Caco-2 (cell line): Measurements from ENCODE around the gene ANKRD49. TPM values are rescaled to one million over a fixed set of nuclear protein-coding genes. Genes with fewer than 3 reads are reported as not detected.

ENCODE experiments used
- BruUV-seq: library from RNA; stranded (reverse); fragments of 400-500 nt; replicated peaks from 2 replicates; lab custom pipeline; 2021; lab: Mats Ljungman, UMichigan
- CTCF ChIA-PET: fragments of 300-600 bp; sonication (Branson Sonifier 250); formaldehyde crosslinking; loops from one replicate; lab custom pipeline; 2022; ENCODE audit warnings: antibody characterized with exemption; lab: Charles Lee
- POLR2A ChIA-PET: fragments of 300-600 bp; sonication (Branson Sonifier 250); formaldehyde crosslinking; loops from one replicate; lab custom pipeline; 2022; ENCODE audit warnings: antibody characterized with exemption; lab: Charles Lee
- DNase-seq, 2 experiments: peaks; one replicate each; pipeline versions ENCODE4 v3.0.0 to v3.0.0-alpha.2; 2020 to 2022
- H3K27me3 ChIP-seq: replicated peaks from 2 replicates; pipeline ENCODE4 v1.6.0; 2011; ENCODE audit warnings: low read length; ENCODE audit not compliant: control insufficient read depth, insufficient read depth
- H3K36me3 ChIP-seq: 2 replicates; pipeline ENCODE4 v1.5.1; 2011; ENCODE audit warnings: low read length; ENCODE audit not compliant: control insufficient read depth, insufficient read depth
- H3K4me1 ChIP-seq: fragments of 250-450 bp; sonication (Bioruptor Pico); 2 replicates; pipeline ENCODE4 v1.5.1; 2020; ENCODE audit warnings: mild to moderate bottlenecking
- H3K4me3 ChIP-seq: 2 replicates; pipeline ENCODE4 v1.5.1; 2011; ENCODE audit warnings: low read depth, mild to moderate bottlenecking, control low read depth, low read length
- H3K9me3 ChIP-seq: fragments of 250-450 bp; sonication (Bioruptor Pico); 2 replicates; pipeline ENCODE4 v1.5.1; 2020; ENCODE audit warnings: mild to moderate bottlenecking, moderate library complexity
- H3K27ac Mint-ChIP-seq: one replicate; pipeline ENCODE4 v1.8.0; 2022; ENCODE audit warnings: mixed read lengths; ENCODE audit not compliant: unreplicated experiment
- H3K27me3 Mint-ChIP-seq: one replicate; pipeline ENCODE4 v1.8.0; 2022; ENCODE audit warnings: mixed read lengths; ENCODE audit not compliant: insufficient read depth, unreplicated experiment
- H3K36me3 Mint-ChIP-seq: one replicate; pipeline ENCODE4 v1.8.0; 2022; ENCODE audit warnings: mild to moderate bottlenecking, mixed read lengths; ENCODE audit not compliant: insufficient read depth, unreplicated experiment
- H3K4me1 Mint-ChIP-seq: one replicate; pipeline ENCODE4 v1.8.0; 2022; ENCODE audit warnings: low read depth, mixed read lengths; ENCODE audit not compliant: unreplicated experiment
- H3K4me3 Mint-ChIP-seq: one replicate; pipeline ENCODE4 v1.8.0; 2022; ENCODE audit warnings: mild to moderate bottlenecking, moderate library complexity, mixed read lengths; ENCODE audit not compliant: unreplicated experiment
- H3K9me3 Mint-ChIP-seq: one replicate; pipeline ENCODE4 v1.8.0; 2022; ENCODE audit warnings: mixed read lengths; ENCODE audit not compliant: unreplicated experiment
- CTCF ChIP-seq, 2 experiments: fragments of 200-600 bp in 1 of 2; IDR thresholded peaks; 1 replicate in 1 of 2; 2 replicates in 1 of 2; pipeline versions ENCODE4 v1.5.1 to v1.8.0; 2011 to 2022; ENCODE audit warnings: antibody characterized with exemption in 1 of 2, control low read depth in 1 of 2, inconsistent platforms in 1 of 2, low read depth in 1 of 2, low read length in 1 of 2, mild to moderate bottlenecking in 1 of 2, moderate library complexity in 1 of 2; ENCODE audit not compliant: insufficient read depth in 1 of 2, severe bottlenecking in 1 of 2, unreplicated experiment in 1 of 2
- intact Hi-C: fragments of 100-400 bp; cut with micrococcal nuclease; formaldehyde crosslinking; loops from one replicate; pipeline ENCODE4 v1.10.0; 2022; ENCODE audit not compliant: unreplicated experiment
- total RNA-seq: library from RNA; stranded (reverse); gene quantifications from 2 replicates; pipeline ENCODE4 v1.2.3, GENCODE V29; 2022

Gene ANKRD49
- total RNA-seq, 1 experiment from 2014 or later, result 29.2 TPM

DNA sequence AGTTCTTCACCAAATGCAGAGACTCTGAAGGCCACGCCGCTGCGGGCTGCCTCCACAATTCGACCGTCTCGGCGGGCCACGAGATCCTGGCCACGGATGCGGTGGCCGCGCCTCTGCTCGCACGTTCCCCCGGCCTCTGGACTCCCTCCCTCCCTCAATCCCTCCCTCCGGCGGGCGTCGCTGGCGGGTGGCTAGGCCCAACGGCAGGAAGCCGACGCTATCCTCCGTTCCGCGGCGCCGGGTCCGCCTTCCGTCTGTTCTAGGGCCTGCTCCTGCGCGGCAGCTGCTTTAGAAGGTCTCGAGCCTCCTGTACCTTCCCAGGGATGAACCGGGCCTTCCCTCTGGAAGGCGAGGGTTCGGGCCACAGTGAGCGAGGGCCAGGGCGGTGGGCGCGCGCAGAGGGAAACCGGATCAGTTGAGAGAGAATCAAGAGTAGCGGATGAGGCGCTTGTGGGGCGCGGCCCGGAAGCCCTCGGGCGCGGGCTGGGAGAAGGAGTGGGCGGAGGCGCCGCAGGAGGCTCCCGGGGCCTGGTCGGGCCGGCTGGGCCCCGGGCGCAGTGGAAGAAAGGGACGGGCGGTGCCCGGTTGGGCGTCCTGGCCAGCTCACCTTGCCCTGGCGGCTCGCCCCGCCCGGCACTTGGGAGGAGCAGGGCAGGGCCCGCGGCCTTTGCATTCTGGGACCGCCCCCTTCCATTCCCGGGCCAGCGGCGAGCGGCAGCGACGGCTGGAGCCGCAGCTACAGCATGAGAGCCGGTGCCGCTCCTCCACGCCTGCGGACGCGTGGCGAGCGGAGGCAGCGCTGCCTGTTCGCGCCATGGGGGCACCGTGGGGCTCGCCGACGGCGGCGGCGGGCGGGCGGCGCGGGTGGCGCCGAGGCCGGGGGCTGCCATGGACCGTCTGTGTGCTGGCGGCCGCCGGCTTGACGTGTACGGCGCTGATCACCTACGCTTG is 50.2 kb downstream of the ANKRD49 start, which contains the start of gene FUT4:
Gene FUT4 (plus strand): TSS at position 227 of the 951 bp plus-strand sequence. CDS start 213 bp downstream, at position 440.
- H3K27ac Mint-ChIP-seq, result peak within 1 kb of the TSS; percentile 90
- H3K4me1 ChIP-seq, result peaks cover 29% of the 10 kb centered on the region
- peak within 1 kb of the TSS; percentile 71 for H3K4me3 ChIP-seq
- peak; percentile 96 to 98 for DNase-seq
- no peaks in the 10 kb centered on the region for H3K27me3 ChIP-seq
- no peaks in the 10 kb centered on the region for H3K27me3 Mint-ChIP-seq
- ChIA-PET POLR2A (interaction anchor here (1.0 to 1.7 kb wide), 4 partner anchors 11 to 44 kb away, joined by 3 to 10 read pairs (median 6); no protein-coding TSS in a partner anchor), CTCF (interaction anchor here (0.6 to 1.3 kb wide), 6 partner anchors 18 to 649 kb away, joined by 3 to 6 read pairs (median 3); no protein-coding TSS in a partner anchor)
- peak within 1 kb of the TSS; percentile 86 for H3K4me3 Mint-ChIP-seq
- no peaks in the 10 kb centered on the region for H3K36me3 ChIP-seq
- TF ChIP-seq CTCF (IDR thresholded peaks at IDR 0.05; ENCODE audit: insufficient read depth in 1 of 2, low read depth in 1 of 2, low read length in 1 of 2, severe bottlenecking in 1 of 2, unreplicated experiment in 1 of 2), result no peak
- H3K36me3 Mint-ChIP-seq, result peaks cover 20% of the 10 kb centered on the region
- no TSS peak for BruUV-seq
- H3K4me1 Mint-ChIP-seq, result peaks cover 34% of the 10 kb centered on the region
- no peaks in the 10 kb centered on the region for H3K9me3 Mint-ChIP-seq
- H3K9me3 ChIP-seq, result no peaks in the 10 kb centered on the region
- intact Hi-C loops, result loop anchor here (1.0 to 5.0 kb wide), 6 partner anchors 23 to 523 kb away; partner anchors contain the start of genes ANKRD49, MRE11 and SRSF8

GRCh38 chr11:94544646-94545263 is 51.0 kb downstream of the ANKRD49 start:
- intact Hi-C loops, result loop anchor here (1.0 to 5.0 kb wide), 6 partner anchors 23 to 523 kb away; partner anchors contain the start of genes AMOTL1, ANKRD49, MRE11 and SRSF8
- peaks cover 24% of the 10 kb centered on the region for H3K36me3 Mint-ChIP-seq

More at GRCh38 chr11:94544646-94545263, 51.0 kb downstream of the ANKRD49 start:
- Histone ChIP-seq H3K4me1 (peaks cover 28% of the 10 kb centered on the region), H3K27me3 (no peaks in the 10 kb centered on the region), H3K36me3 (no peaks in the 10 kb centered on the region), H3K9me3 (no peaks in the 10 kb centered on the region), H3K4me3 (peak overlapping the region; percentile 71)
- no TSS peak for BruUV-seq
- Mint-ChIP-seq H3K9me3 (no peaks in the 10 kb centered on the region), H3K27me3 (no peaks in the 10 kb centered on the region), H3K4me1 (peaks cover 34% of the 10 kb centered on the region), H3K4me3 (peak overlapping the region; percentile 86), H3K27ac (peak overlapping the region; percentile 87)
- peak; percentile 63 to 66 for DNase-seq
- CTCF ChIA-PET, result interaction anchor here (1.0 to 1.3 kb wide), 4 partner anchors 19 to 79 kb away, joined by 3 to 6 read pairs (median 4); no protein-coding TSS in a partner anchor
- POLR2A ChIA-PET, result interaction anchor here (1.0 to 1.7 kb wide), 5 partner anchors 11 to 44 kb away, joined by 3 to 10 read pairs (median 6); no protein-coding TSS in a partner anchor
- no peak for TF ChIP-seq CTCF (IDR thresholded peaks at IDR 0.05; ENCODE audit: insufficient read depth in 1 of 2, low read depth in 1 of 2, low read length in 1 of 2, severe bottlenecking in 1 of 2, unreplicated experiment in 1 of 2)
